DOHH2 (cell line): Measurements from ENCODE around the gene MAP7D3.

Source experiments
- EZH2phosphoT487 ChIP-seq: fragments of 200-600 bp; sonication (generic); IDR thresholded peaks from 2 replicates; pipeline ENCODE4 v1.6.1; 2017; ENCODE audit warnings: borderline replicate concordance, mild to moderate bottlenecking, antibody characterized with exemption, low read length, moderate library complexity, mixed read lengths
- TF ChIP-seq, protein P1 (sequence below): fragments of 200-600 bp; sonication (generic); IDR thresholded peaks from one replicate; pipeline ENCODE4 v1.5.1; 2014; ENCODE audit warnings: antibody characterized with exemption, mild to moderate bottlenecking, low read depth, low read length; ENCODE audit not compliant: poor library complexity, severe bottlenecking

DNA sequence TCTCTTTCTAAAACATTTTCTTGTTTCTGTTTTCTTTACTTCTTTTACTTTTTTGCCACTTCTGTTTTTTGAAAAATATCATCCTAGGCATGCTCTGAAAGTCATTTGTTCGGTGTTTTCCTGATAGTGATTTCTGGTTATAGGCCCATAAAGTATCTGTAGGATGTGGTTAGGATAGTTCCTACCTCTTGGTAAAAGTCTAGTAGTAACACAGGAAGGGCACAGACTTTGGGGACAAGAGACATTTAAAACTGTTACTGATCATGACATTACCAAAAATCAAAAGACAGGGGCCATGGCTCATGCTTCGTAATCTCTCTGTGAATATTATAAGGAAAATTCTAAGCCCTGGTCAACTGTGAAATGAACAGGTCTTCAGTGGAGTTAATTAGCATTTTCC, 59.1 kb downstream of the MAP7D3 start:
- TF ChIP-seq, protein P1, sequence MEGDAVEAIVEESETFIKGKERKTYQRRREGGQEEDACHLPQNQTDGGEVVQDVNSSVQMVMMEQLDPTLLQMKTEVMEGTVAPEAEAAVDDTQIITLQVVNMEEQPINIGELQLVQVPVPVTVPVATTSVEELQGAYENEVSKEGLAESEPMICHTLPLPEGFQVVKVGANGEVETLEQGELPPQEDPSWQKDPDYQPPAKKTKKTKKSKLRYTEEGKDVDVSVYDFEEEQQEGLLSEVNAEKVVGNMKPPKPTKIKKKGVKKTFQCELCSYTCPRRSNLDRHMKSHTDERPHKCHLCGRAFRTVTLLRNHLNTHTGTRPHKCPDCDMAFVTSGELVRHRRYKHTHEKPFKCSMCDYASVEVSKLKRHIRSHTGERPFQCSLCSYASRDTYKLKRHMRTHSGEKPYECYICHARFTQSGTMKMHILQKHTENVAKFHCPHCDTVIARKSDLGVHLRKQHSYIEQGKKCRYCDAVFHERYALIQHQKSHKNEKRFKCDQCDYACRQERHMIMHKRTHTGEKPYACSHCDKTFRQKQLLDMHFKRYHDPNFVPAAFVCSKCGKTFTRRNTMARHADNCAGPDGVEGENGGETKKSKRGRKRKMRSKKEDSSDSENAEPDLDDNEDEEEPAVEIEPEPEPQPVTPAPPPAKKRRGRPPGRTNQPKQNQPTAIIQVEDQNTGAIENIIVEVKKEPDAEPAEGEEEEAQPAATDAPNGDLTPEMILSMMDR, result no peak
- no peak for TF ChIP-seq EZH2phosphoT487
